ENCODE measurements around the gene NNMT. TPM values are rescaled to one million over a fixed set of nuclear protein-coding genes. Genes with fewer than 3 reads are reported as not detected.

NNMT gene
- total and polyA plus RNA-seq, 3 experiments from 2014 or later: not detected

- Mint-ChIP-seq H3K9me3 (no peaks in the 10 kb centered on the region), H3K27ac (no peak overlapping the region), H3K27me3 (peaks cover 29 to 68% of the 10 kb centered on the region in 2 donors), H3K4me1 (no peaks in the 10 kb centered on the region), H3K4me3 (no peak overlapping the region), H3K36me3 (peaks cover 0 to 3% (median 0%) of the 10 kb centered on the region in 3 donors)
- Histone ChIP-seq H3K27ac (ENCODE audit: low read depth, low read length) (no peak overlapping the region), H3K36me3 (ENCODE audit: insufficient read depth, low read length) (no peaks in the 10 kb centered on the region), H3K4me1 (ENCODE audit: insufficient read depth, low read length) (no peaks in the 10 kb centered on the region), H3K9me3 (ENCODE audit: low read length) (no peaks in the 10 kb centered on the region), H3K27me3 (ENCODE audit: insufficient read depth, low read length, poor library complexity, severe bottlenecking) (no peaks in the 10 kb centered on the region), H3K4me3 (ENCODE audit: low read length) (no peak overlapping the region)
- ChIA-PET POLR2A (no interaction called here), CTCF (interaction anchor here (0.9 to 2.5 kb wide), 2 partner anchors 10 to 13 kb away, joined by 3 to 10 read pairs; no protein-coding TSS in a partner anchor)
- DNase-seq: no peak
These were observed 21.6 kb upstream of the NNMT start for GRCh38 chr11:114274637-114275036.

GRCh38 chr11:114275280-114275679 lies 20.9 kb upstream of the NNMT start:
- no peaks in the 10 kb centered on the region for H3K4me1 Mint-ChIP-seq
- peaks cover 29 to 71% of the 10 kb centered on the region in 2 donors for H3K27me3 Mint-ChIP-seq
- H3K4me1 ChIP-seq (ENCODE audit: insufficient read depth, low read length): no peaks in the 10 kb centered on the region
- no peaks in the 10 kb centered on the region for H3K36me3 ChIP-seq (ENCODE audit: insufficient read depth, low read length)
- H3K27me3 ChIP-seq (ENCODE audit: insufficient read depth, low read length, poor library complexity, severe bottlenecking): no peaks in the 10 kb centered on the region
- CTCF ChIA-PET: interaction anchor here (2.5 kb wide), 1 partner anchor 14 kb away, joined by 10 read pairs; no protein-coding TSS in a partner anchor
- no peaks in the 10 kb centered on the region for H3K9me3 Mint-ChIP-seq
- POLR2A ChIA-PET: no interaction called here
- H3K27ac ChIP-seq (ENCODE audit: low read depth, low read length): no peak overlapping the region
- H3K4me3 ChIP-seq (ENCODE audit: low read length): no peak overlapping the region
- peak overlapping the region in 1 of 8 donors; percentile 1 for H3K27ac Mint-ChIP-seq
- no peak for DNase-seq
- H3K9me3 ChIP-seq (ENCODE audit: low read length): no peaks in the 10 kb centered on the region
- peaks cover 0 to 3% (median 0%) of the 10 kb centered on the region in 3 donors for H3K36me3 Mint-ChIP-seq
- H3K4me3 Mint-ChIP-seq: no peak overlapping the region

- ChIA-PET POLR2A (no interaction called here), CTCF (interaction anchor here (2.5 kb wide), 1 partner anchor 15 kb away, joined by 10 read pairs; no protein-coding TSS in a partner anchor)
- no peak for DNase-seq
- Histone ChIP-seq H3K4me3 (ENCODE audit: low read length) (no peak overlapping the region), H3K27me3 (ENCODE audit: insufficient read depth, low read length, poor library complexity, severe bottlenecking) (no peaks in the 10 kb centered on the region), H3K27ac (ENCODE audit: low read depth, low read length) (no peak overlapping the region), H3K36me3 (ENCODE audit: insufficient read depth, low read length) (no peaks in the 10 kb centered on the region), H3K4me1 (ENCODE audit: insufficient read depth, low read length) (no peaks in the 10 kb centered on the region), H3K9me3 (ENCODE audit: low read length) (no peaks in the 10 kb centered on the region)
- no peaks in the 10 kb centered on the region for H3K9me3 Mint-ChIP-seq
- no peak overlapping the region for H3K4me3 Mint-ChIP-seq
- H3K27me3 Mint-ChIP-seq: peaks cover 25 to 63% of the 10 kb centered on the region in 2 donors
- no peaks in the 10 kb centered on the region for H3K4me1 Mint-ChIP-seq
- H3K27ac Mint-ChIP-seq: no peak overlapping the region
- peaks cover 0 to under 1% (median 0%) of the 10 kb centered on the region in 3 donors for H3K36me3 Mint-ChIP-seq
These were observed 20.1 kb upstream of the NNMT start for GRCh38 chr11:114276077-114276476.

GRCh38 chr11:114277637-114278341 lies 18.4 kb upstream of the NNMT start:
- H3K4me1 Mint-ChIP-seq: no peaks in the 10 kb centered on the region
- POLR2A ChIA-PET: no interaction called here
- Histone ChIP-seq H3K9me3 (ENCODE audit: low read length) (no peaks in the 10 kb centered on the region), H3K27ac (ENCODE audit: low read depth, low read length) (no peak overlapping the region), H3K4me1 (ENCODE audit: insufficient read depth, low read length) (no peaks in the 10 kb centered on the region), H3K36me3 (ENCODE audit: insufficient read depth, low read length) (no peaks in the 10 kb centered on the region), H3K27me3 (ENCODE audit: insufficient read depth, low read length, poor library complexity, severe bottlenecking) (no peaks in the 10 kb centered on the region), H3K4me3 (ENCODE audit: low read length) (no peak overlapping the region)
- CTCF ChIA-PET: no interaction called here
- H3K27ac Mint-ChIP-seq: no peak overlapping the region
- no peaks in the 10 kb centered on the region for H3K9me3 Mint-ChIP-seq
- no peak for DNase-seq
- H3K27me3 Mint-ChIP-seq: peaks cover 24 to 48% of the 10 kb centered on the region in 2 donors
- no peaks in the 10 kb centered on the region for H3K36me3 Mint-ChIP-seq
- H3K4me3 Mint-ChIP-seq: no peak overlapping the region

- H3K4me3 Mint-ChIP-seq: no peak overlapping the region
- no peak overlapping the region for H3K27ac ChIP-seq (ENCODE audit: low read depth, low read length)
- H3K36me3 Mint-ChIP-seq: no peaks in the 10 kb centered on the region
- no peak for DNase-seq
- no peaks in the 10 kb centered on the region for H3K9me3 Mint-ChIP-seq
- H3K4me1 Mint-ChIP-seq: no peaks in the 10 kb centered on the region
- H3K27me3 ChIP-seq (ENCODE audit: insufficient read depth, low read length, poor library complexity, severe bottlenecking): no peaks in the 10 kb centered on the region
- peak overlapping the region in 1 of 8 donors; percentile 1 for H3K27ac Mint-ChIP-seq
- H3K4me3 ChIP-seq (ENCODE audit: low read length): no peak overlapping the region
- peaks cover 24 to 42% of the 10 kb centered on the region in 2 donors for H3K27me3 Mint-ChIP-seq
- H3K4me1 ChIP-seq (ENCODE audit: insufficient read depth, low read length): no peaks in the 10 kb centered on the region
- ChIA-PET CTCF (no interaction called here), POLR2A (no interaction called here)
- no peaks in the 10 kb centered on the region for H3K9me3 ChIP-seq (ENCODE audit: low read length)
- no peaks in the 10 kb centered on the region for H3K36me3 ChIP-seq (ENCODE audit: insufficient read depth, low read length)
These were observed 17.7 kb upstream of the NNMT start for GRCh38 chr11:114278342-114279065.

GRCh38 chr11:114279792-114280546 lies 16.2 kb upstream of the NNMT start:
- DNase-seq: no peak
- Mint-ChIP-seq H3K4me1 (no peaks in the 10 kb centered on the region), H3K4me3 (no peak overlapping the region), H3K36me3 (no peaks in the 10 kb centered on the region), H3K27ac (no peak overlapping the region), H3K9me3 (no peaks in the 10 kb centered on the region), H3K27me3 (peaks cover 22 to 34% of the 10 kb centered on the region in 2 donors)
- Histone ChIP-seq H3K27me3 (ENCODE audit: insufficient read depth, low read length, poor library complexity, severe bottlenecking) (no peaks in the 10 kb centered on the region), H3K4me1 (ENCODE audit: insufficient read depth, low read length) (no peaks in the 10 kb centered on the region), H3K27ac (ENCODE audit: low read depth, low read length) (no peak overlapping the region), H3K4me3 (ENCODE audit: low read length) (no peak overlapping the region), H3K36me3 (ENCODE audit: insufficient read depth, low read length) (no peaks in the 10 kb centered on the region), H3K9me3 (ENCODE audit: low read length) (no peaks in the 10 kb centered on the region)
- POLR2A ChIA-PET: no interaction called here
- CTCF ChIA-PET: no interaction called here

- peaks cover 18 to 29% of the 10 kb centered on the region in 2 donors for H3K27me3 Mint-ChIP-seq
- CTCF ChIA-PET: interaction anchor here (1.0 kb wide), 1 partner anchor 12 kb away, joined by 3 read pairs; no protein-coding TSS in a partner anchor
- peak in 1 of 5 donors; percentile 26 for DNase-seq
These were observed 15.5 kb upstream of the NNMT start for GRCh38 chr11:114280696-114281095.

More at GRCh38 chr11:114280696-114281095, 15.5 kb upstream of the NNMT start:
- peak overlapping the region in 1 of 7 donors; percentile 11 for H3K4me3 Mint-ChIP-seq
- H3K27ac ChIP-seq (ENCODE audit: low read depth, low read length): no peak overlapping the region
- H3K4me1 Mint-ChIP-seq: no peaks in the 10 kb centered on the region
- no peaks in the 10 kb centered on the region for H3K27me3 ChIP-seq (ENCODE audit: insufficient read depth, low read length, poor library complexity, severe bottlenecking)
- no peaks in the 10 kb centered on the region for H3K4me1 ChIP-seq (ENCODE audit: insufficient read depth, low read length)
- POLR2A ChIA-PET: no interaction called here
- H3K9me3 ChIP-seq (ENCODE audit: low read length): no peaks in the 10 kb centered on the region
- no peak overlapping the region for H3K27ac Mint-ChIP-seq
- H3K9me3 Mint-ChIP-seq: no peaks in the 10 kb centered on the region
- no peaks in the 10 kb centered on the region for H3K36me3 ChIP-seq (ENCODE audit: insufficient read depth, low read length)
- no peaks in the 10 kb centered on the region for H3K36me3 Mint-ChIP-seq
- no peak overlapping the region for H3K4me3 ChIP-seq (ENCODE audit: low read length)

Measured in CD8-positive, alpha-beta memory T cell (primary cell).